ENCODE data around the gene CCDC24. TPM values are rescaled to one million over a fixed set of nuclear protein-coding genes. Genes with fewer than 3 reads are reported as not detected.

Gene CCDC24
- total and polyA plus RNA-seq, 8 donors: 9.9 to 17.7 (median 12.9) TPM

DNA sequence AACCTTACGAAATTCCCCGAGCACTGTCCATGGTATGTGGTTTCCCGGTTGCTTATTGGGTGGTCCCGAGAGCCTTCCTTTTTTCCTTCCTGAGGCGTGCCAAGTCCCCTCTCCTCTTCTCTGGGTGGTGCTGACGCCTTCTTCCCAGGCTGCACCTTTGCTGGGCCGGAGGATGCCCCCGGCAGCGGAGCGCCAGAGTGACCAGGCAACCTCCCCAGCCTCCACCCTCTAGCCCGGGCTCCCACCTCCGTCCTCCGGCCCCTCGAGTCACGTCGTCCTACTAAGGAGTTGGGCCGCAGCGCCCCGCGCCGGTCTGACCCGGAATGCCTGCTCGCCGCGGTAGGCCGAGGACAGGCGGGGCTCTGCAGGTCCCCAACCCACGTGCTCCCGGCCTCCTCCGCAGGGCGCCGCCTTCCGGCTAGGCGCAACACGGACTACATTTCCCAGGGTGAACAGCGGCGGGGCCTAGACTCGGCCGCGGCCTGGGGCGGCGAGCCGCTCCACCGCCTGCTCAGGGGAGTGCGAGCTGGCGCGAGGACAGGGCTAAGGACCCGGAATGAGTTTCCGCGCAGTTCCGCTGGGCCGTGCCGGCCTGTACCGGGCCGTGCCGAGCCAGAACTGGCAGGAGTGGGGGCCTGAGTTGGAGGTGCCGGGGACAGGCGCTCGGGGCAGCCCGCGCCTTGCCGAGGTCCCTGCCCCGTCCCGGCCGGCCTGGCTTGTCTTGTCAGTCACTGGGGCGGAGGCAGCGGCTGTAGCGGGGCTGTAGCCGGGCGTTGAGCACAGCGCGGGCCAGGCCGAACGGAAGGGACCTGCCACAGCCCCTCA lies 45.0 kb upstream of the CCDC24 start, which contains the start of gene IPO13:
IPO13 (plus strand) TSS at position 715 of the 825 bp plus-strand sequence. CDS start 651 bp downstream, outside the sequence.
- Histone ChIP-seq H3K4me1 (peaks cover 12 to 36% of the 10 kb centered on the region in 2 donors), H3K36me3 (peaks cover 0 to 11% of the 10 kb centered on the region in 2 donors), H3K27ac (peak within 1 kb of the TSS; percentile 92 to 96), H3K4me3 (peak within 1 kb of the TSS; percentile 79 to 91), H3K9me3 (no peaks in the 10 kb centered on the region), H3K27me3 (no peaks in the 10 kb centered on the region)
- intact Hi-C loops (cut with DNase I): no loop called here
- DNase-seq: peak; percentile 96 to 99 (median 97)
- TF ChIP-seq, protein P1, sequence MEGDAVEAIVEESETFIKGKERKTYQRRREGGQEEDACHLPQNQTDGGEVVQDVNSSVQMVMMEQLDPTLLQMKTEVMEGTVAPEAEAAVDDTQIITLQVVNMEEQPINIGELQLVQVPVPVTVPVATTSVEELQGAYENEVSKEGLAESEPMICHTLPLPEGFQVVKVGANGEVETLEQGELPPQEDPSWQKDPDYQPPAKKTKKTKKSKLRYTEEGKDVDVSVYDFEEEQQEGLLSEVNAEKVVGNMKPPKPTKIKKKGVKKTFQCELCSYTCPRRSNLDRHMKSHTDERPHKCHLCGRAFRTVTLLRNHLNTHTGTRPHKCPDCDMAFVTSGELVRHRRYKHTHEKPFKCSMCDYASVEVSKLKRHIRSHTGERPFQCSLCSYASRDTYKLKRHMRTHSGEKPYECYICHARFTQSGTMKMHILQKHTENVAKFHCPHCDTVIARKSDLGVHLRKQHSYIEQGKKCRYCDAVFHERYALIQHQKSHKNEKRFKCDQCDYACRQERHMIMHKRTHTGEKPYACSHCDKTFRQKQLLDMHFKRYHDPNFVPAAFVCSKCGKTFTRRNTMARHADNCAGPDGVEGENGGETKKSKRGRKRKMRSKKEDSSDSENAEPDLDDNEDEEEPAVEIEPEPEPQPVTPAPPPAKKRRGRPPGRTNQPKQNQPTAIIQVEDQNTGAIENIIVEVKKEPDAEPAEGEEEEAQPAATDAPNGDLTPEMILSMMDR (IDR thresholded peaks at IDR 0.05): peak; percentile 60 to 69
- ATAC-seq: peak; percentile 99

DNA sequence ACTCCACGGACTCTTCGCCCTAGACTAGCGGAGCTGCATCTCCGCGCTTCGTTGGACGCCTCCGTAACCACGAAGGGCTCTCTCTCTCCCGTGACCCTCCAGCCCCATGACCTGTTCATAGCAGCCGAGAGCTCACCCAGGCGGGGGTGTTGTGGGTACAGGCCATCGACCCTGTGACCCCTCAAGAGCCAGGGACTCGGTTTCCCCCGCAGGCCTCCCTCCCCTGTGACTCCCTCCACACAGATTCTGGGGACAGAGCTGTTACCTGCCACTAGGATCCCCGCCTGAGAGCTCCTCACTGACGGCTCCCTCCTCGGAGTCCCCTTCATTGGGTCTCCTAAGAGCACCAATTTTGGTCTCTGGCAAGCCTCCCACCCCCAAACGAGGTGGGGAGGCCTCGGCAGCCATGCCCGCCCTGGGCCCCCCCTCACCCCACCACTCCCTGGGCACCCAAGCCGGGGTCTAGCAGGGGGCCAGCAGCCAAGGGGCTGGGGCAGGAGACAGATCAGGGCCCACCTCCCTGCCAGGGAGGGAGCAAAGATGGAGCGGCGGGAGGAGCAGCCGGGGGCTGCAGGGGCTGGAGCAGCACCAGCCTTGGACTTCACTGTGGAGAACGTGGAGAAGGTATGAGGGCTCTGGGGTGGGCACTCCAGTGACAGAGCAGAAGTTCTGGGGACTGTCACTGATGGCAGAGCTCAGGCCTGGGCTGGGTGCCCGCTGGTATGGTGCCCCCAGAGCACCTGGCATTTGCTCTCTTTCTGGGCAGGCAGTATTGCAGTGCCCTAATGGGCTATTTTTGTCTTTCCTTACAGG lies 44.1 kb upstream of the CCDC24 start:
- Histone ChIP-seq H3K27ac (peak overlapping the region; percentile 92 to 96), H3K36me3 (peaks cover 0 to 11% of the 10 kb centered on the region in 2 donors), H3K27me3 (no peaks in the 10 kb centered on the region), H3K9me3 (no peaks in the 10 kb centered on the region), H3K4me1 (peaks cover 12 to 36% of the 10 kb centered on the region in 2 donors), H3K4me3 (peak overlapping the region; percentile 79 to 91)
- ATAC-seq (no peak), DNase-seq (no peak)
- intact Hi-C loops (cut with DNase I): no loop called here
- TF ChIP-seq, protein P1 (IDR thresholded peaks at IDR 0.05): no peak

DNA sequence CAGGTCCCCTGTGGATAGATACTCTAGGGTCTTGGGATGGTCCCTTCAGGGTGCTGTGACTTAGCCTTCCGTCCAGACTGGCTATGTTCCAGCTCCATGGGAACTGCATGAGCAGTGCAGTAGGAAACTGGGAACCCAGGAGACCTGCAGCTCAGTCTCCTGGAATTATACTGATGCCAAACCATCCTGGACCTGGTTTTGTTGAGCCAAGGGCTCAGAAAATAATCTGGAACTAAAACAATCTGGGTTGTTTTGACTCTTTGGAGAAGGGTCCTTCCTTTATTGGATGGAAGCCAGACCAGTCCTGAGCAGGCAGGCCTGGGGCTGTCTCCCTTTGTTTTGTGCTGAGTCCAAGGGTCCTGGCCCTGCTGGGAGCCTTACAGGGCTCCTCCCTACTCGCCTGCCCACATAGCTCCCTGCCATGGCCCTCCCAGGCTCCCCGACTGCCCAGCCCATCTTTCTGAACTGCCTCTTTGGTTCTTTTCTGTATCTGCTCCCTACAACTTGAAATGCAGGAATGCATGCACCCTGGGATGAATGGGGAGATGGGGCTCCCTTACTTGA lies 43.4 kb upstream of the CCDC24 start:
- intact Hi-C loops (cut with DNase I): no loop called here
- no peak for DNase-seq

DNA sequence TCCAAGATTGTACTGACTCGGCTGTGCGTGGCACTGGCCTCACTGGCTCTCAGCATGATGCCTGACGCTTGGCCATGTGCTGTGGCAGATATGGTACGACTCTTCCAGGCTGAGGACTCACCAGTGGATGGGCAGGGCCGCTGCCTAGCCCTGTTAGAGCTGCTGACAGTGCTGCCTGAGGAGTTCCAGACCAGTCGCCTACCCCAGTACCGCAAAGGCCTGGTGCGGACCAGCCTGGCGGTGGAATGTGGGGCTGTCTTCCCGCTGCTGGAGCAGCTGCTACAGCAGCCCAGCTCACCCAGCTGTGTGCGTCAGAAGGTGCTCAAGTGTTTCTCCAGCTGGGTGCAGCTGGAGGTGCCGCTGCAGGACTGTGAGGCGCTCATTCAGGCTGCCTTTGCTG lies 41.7 kb upstream of the CCDC24 start:
- no peak overlapping the region for H3K4me3 ChIP-seq
- DNase-seq (no peak), ATAC-seq (no peak)
- H3K9me3 ChIP-seq: no peaks in the 10 kb centered on the region
- H3K27ac ChIP-seq: no peak overlapping the region
- intact Hi-C loops (cut with DNase I): no loop called here
- H3K36me3 ChIP-seq: peaks cover 0 to 16% of the 10 kb centered on the region in 2 donors
- no peaks in the 10 kb centered on the region for H3K27me3 ChIP-seq
- TF ChIP-seq, protein P1 (IDR thresholded peaks at IDR 0.05): no peak
- peaks cover 12 to 36% of the 10 kb centered on the region in 2 donors for H3K4me1 ChIP-seq

More for the DNA sequence above, 43.4 kb upstream of the CCDC24 start:
- H3K9me3 ChIP-seq: no peaks in the 10 kb centered on the region
- peaks cover 0 to 11% of the 10 kb centered on the region in 2 donors for H3K36me3 ChIP-seq
- H3K4me1 ChIP-seq: peaks cover 12 to 36% of the 10 kb centered on the region in 2 donors
- ATAC-seq: no peak
- H3K27ac ChIP-seq: no peak overlapping the region
- H3K4me3 ChIP-seq: peak overlapping the region; percentile 79 to 91
- no peaks in the 10 kb centered on the region for H3K27me3 ChIP-seq
- TF ChIP-seq, protein P1 (IDR thresholded peaks at IDR 0.05): no peak

Data from left lung (tissue), 10 donors.